Measurements from ENCODE around the gene RASSF6. TPM values are rescaled to one million over a fixed set of nuclear protein-coding genes. Genes with fewer than 3 reads are reported as not detected.
"Not testable (repeated sequence)": the region's sequence is repeated elsewhere in the genome, so short reads cannot be mapped to it uniquely, and the experiment has no call there.

RASSF6 gene
- total RNA-seq, 1 donor, result not detected

- no peak overlapping the region for H3K4me2 ChIP-seq (ENCODE audit: insufficient read depth, low read length)
- H3K9me3 ChIP-seq (ENCODE audit: low read depth, low read length), result no peaks in the 10 kb centered on the region
- H4K20me1 ChIP-seq (ENCODE audit: insufficient read depth, low read length), result no peaks in the 10 kb centered on the region
- H3K36me3 ChIP-seq (ENCODE audit: insufficient read depth, low read length), result no peaks in the 10 kb centered on the region
- H3K27ac ChIP-seq (ENCODE audit: low read depth, low read length), result no peak overlapping the region
- TF ChIP-seq CTCF (IDR thresholded peaks at IDR 0.05; ENCODE audit: extremely low read depth, low read depth, low read length), result no peak
- H3K4me3 ChIP-seq (ENCODE audit: insufficient read depth, low read length), result no peak overlapping the region
- H3K4me1 ChIP-seq (ENCODE audit: insufficient read depth, low read length), result no peaks in the 10 kb centered on the region
- H3K27me3 ChIP-seq (ENCODE audit: insufficient read depth, low read length), result no peaks in the 10 kb centered on the region
- H3K79me2 ChIP-seq (ENCODE audit: insufficient read depth, low read length), result no peaks in the 10 kb centered on the region
- no peak for DNase-seq (ENCODE audit: insufficient read length, low spot score, missing footprints)
- H2AFZ ChIP-seq (ENCODE audit: low read length), result no peak overlapping the region
Observed at GRCh38 chr4:73576381-73576780, 43.9 kb downstream of the RASSF6 start.

GRCh38 chr4:73575660-73576059 lies 44.6 kb downstream of the RASSF6 start:
- Histone ChIP-seq H3K4me2 (ENCODE audit: insufficient read depth, low read length) (no peak overlapping the region), H3K9me3 (ENCODE audit: low read depth, low read length) (no peaks in the 10 kb centered on the region), H3K27me3 (ENCODE audit: insufficient read depth, low read length) (peaks cover 2% of the 10 kb centered on the region), H3K4me1 (ENCODE audit: insufficient read depth, low read length) (no peaks in the 10 kb centered on the region), H2AFZ (ENCODE audit: low read length) (no peak overlapping the region), H3K36me3 (ENCODE audit: insufficient read depth, low read length) (no peaks in the 10 kb centered on the region), H4K20me1 (ENCODE audit: insufficient read depth, low read length) (no peaks in the 10 kb centered on the region), H3K4me3 (ENCODE audit: insufficient read depth, low read length) (no peak overlapping the region), H3K79me2 (ENCODE audit: insufficient read depth, low read length) (no peaks in the 10 kb centered on the region), H3K27ac (ENCODE audit: low read depth, low read length) (no peak overlapping the region)
- TF ChIP-seq CTCF (IDR thresholded peaks at IDR 0.05; ENCODE audit: extremely low read depth, low read depth, low read length), result no peak
- DNase-seq (ENCODE audit: insufficient read length, low spot score, missing footprints), result no peak

- Histone ChIP-seq H3K27me3 (ENCODE audit: insufficient read depth, low read length) (peaks cover 2% of the 10 kb centered on the region), H3K79me2 (ENCODE audit: insufficient read depth, low read length) (no peaks in the 10 kb centered on the region), H2AFZ (ENCODE audit: low read length) (no peak overlapping the region), H3K4me2 (ENCODE audit: insufficient read depth, low read length) (no peak overlapping the region), H3K27ac (ENCODE audit: low read depth, low read length) (no peak overlapping the region), H3K4me3 (ENCODE audit: insufficient read depth, low read length) (no peak overlapping the region), H3K9me3 (ENCODE audit: low read depth, low read length) (no peaks in the 10 kb centered on the region), H4K20me1 (ENCODE audit: insufficient read depth, low read length) (no peaks in the 10 kb centered on the region), H3K4me1 (ENCODE audit: insufficient read depth, low read length) (no peaks in the 10 kb centered on the region), H3K36me3 (ENCODE audit: insufficient read depth, low read length) (no peaks in the 10 kb centered on the region)
- peak; percentile 55 for DNase-seq (ENCODE audit: insufficient read length, low spot score, missing footprints)
- TF ChIP-seq CTCF (IDR thresholded peaks at IDR 0.05; ENCODE audit: extremely low read depth, low read depth, low read length), result peak; percentile 97
Observed at GRCh38 chr4:73573794-73574528, 46.3 kb downstream of the RASSF6 start.

GRCh38 chr4:73550865-73551264 lies 69.4 kb downstream of the RASSF6 start:
- not testable (repeated sequence) for H3K4me2 ChIP-seq (ENCODE audit: insufficient read depth, low read length)

More at GRCh38 chr4:73550865-73551264, 69.4 kb downstream of the RASSF6 start:
- DNase-seq (ENCODE audit: insufficient read length, low spot score, missing footprints); H3K36me3 ChIP-seq (ENCODE audit: insufficient read depth, low read length); H3K79me2 ChIP-seq (ENCODE audit: insufficient read depth, low read length); H3K27me3 ChIP-seq (ENCODE audit: insufficient read depth, low read length); H2AFZ ChIP-seq (ENCODE audit: low read length); H3K9me3 ChIP-seq (ENCODE audit: low read depth, low read length); H3K4me1 ChIP-seq (ENCODE audit: insufficient read depth, low read length); H3K27ac ChIP-seq (ENCODE audit: low read depth, low read length); H3K4me3 ChIP-seq (ENCODE audit: insufficient read depth, low read length); H4K20me1 ChIP-seq (ENCODE audit: insufficient read depth, low read length): not testable (repeated sequence)

All from osteoblast (primary cell).